ENCODE results near the gene DMXL2.
A peak's percentile ranks its signal among the peaks of the same experiment; 100 is the strongest.
"Not testable (repeated sequence)": the region's sequence is repeated elsewhere in the genome, so short reads cannot be mapped to it uniquely, and the experiment has no call there.

DMXL2 gene

GRCh38 chr15:51576286-51576850, 46.2 kb downstream of the DMXL2 start:
- DNase-seq = peak in 2 of 4 experiments; percentile 36 to 43

- DNase-seq = no peak
These were observed 46.8 kb downstream of the DMXL2 start for GRCh38 chr15:51575775-51576174.

GRCh38 chr15:51573352-51573751, 49.2 kb downstream of the DMXL2 start:
- not testable (repeated sequence) for DNase-seq

- DNase-seq = peak in 2 of 4 experiments; percentile 29 to 52
These were observed 53.4 kb downstream of the DMXL2 start for GRCh38 chr15:51568939-51569784.

- DNase-seq = no peak
These were observed 61.3 kb downstream of the DMXL2 start for GRCh38 chr15:51561271-51561670.

GRCh38 chr15:51558876-51559275, 63.7 kb downstream of the DMXL2 start:
- no peak for DNase-seq

- peak; percentile 18 to 69 (median 41) for DNase-seq
These were observed 64.2 kb downstream of the DMXL2 start for GRCh38 chr15:51558411-51558810.

GRCh38 chr15:51550841-51551240, 71.7 kb downstream of the DMXL2 start:
- DNase-seq = no peak

GRCh38 chr15:51547656-51548055, 74.9 kb downstream of the DMXL2 start:
- DNase-seq = no peak

GRCh38 chr15:51536965-51537574, 85.5 kb downstream of the DMXL2 start:
- DNase-seq = peak; percentile 11 to 59 (median 43)

- DNase-seq = no peak
These were observed 88.7 kb downstream of the DMXL2 start for GRCh38 chr15:51533672-51534398.

- no peak for DNase-seq
These were observed 95.6 kb downstream of the DMXL2 start for GRCh38 chr15:51526955-51527354.

GRCh38 chr15:51524376-51524775, 98.2 kb downstream of the DMXL2 start:
- no peak for DNase-seq

GRCh38 chr15:51516291-51516690, 106.3 kb downstream of the DMXL2 start:
- no peak for DNase-seq

- DNase-seq = peak in 2 of 4 experiments; percentile 19 to 25
These were observed 117.3 kb downstream of the DMXL2 start for GRCh38 chr15:51505251-51505650.

GRCh38 chr15:51503003-51503402, 119.6 kb downstream of the DMXL2 start:
- no peak for DNase-seq

- DNase-seq = peak in 3 of 4 experiments; percentile 7 to 32 (median 20)
These were observed 123.1 kb downstream of the DMXL2 start for GRCh38 chr15:51499379-51499976.

- DNase-seq = no peak
These were observed 124.8 kb downstream of the DMXL2 start for GRCh38 chr15:51497806-51498205.

GRCh38 chr15:51496246-51496645, 126.3 kb downstream of the DMXL2 start:
- peak; percentile 14 to 53 (median 28) for DNase-seq

- DNase-seq = no peak
These were observed 127.9 kb downstream of the DMXL2 start for GRCh38 chr15:51494411-51495314.

GRCh38 chr15:51493892-51494291, 128.7 kb downstream of the DMXL2 start:
- no peak for DNase-seq

Data from suppressor macrophage (primary cell).